NOMO-1 (cell line): ENCODE measurements around the gene AIF1.
"Not testable (repeated sequence)": the region's sequence is repeated elsewhere in the genome, so short reads cannot be mapped to it uniquely, and the experiment has no call there.

Source experiments
- DNase-seq, 2 experiments: peaks; one replicate each; lab custom pipeline; 2025; ENCODE audit not compliant: unreplicated experiment in 2 of 2; lab: John Stamatoyannopoulos, UW

AIF1 gene

GRCh38 chr6:31580438-31580740, 34.6 kb upstream of the AIF1 start:
- DNase-seq, result no peak

- peak; percentile 76 to 92 for DNase-seq
Measured at GRCh38 chr6:31580807-31581433, 34.1 kb upstream of the AIF1 start.

- DNase-seq, result no peak
Measured at GRCh38 chr6:31581434-31582229, 33.4 kb upstream of the AIF1 start.

- DNase-seq, result no peak
Measured at GRCh38 chr6:31582230-31582643, 32.8 kb upstream of the AIF1 start, which contains the start of gene LTB. TSS of gene LTB (minus strand) at chr6:31582424. CDS start at chr6:31582417, 7 bp downstream.

- peak; percentile 59 to 62 for DNase-seq
Measured at GRCh38 chr6:31585491-31585890, 29.5 kb upstream of the AIF1 start.

GRCh38 chr6:31586008-31586407, 29.0 kb upstream of the AIF1 start, which contains the start of gene LST1:
TSS of gene LST1 (plus strand) at chr6:31586277. CDS start at chr6:31587300, 1,023 bp downstream.
- peak; percentile 86 to 88 for DNase-seq

- DNase-seq, result peak; percentile 88 to 90
Measured at GRCh38 chr6:31586599-31587281, 28.3 kb upstream of the AIF1 start.

GRCh38 chr6:31587791-31588777, 26.9 kb upstream of the AIF1 start:
- DNase-seq, result no peak

GRCh38 chr6:31588871-31589650, 26.0 kb upstream of the AIF1 start:
- DNase-seq, result no peak

- DNase-seq, result not testable (repeated sequence)
Measured at GRCh38 chr6:31590691-31591090, 24.3 kb upstream of the AIF1 start.

- no peak for DNase-seq
Measured at GRCh38 chr6:31592396-31592771, 22.6 kb upstream of the AIF1 start.

- DNase-seq, result peak; percentile 70 to 80
Measured at GRCh38 chr6:31597006-31597405, 18.0 kb upstream of the AIF1 start.

GRCh38 chr6:31607317-31607716, 7.7 kb upstream of the AIF1 start:
- no peak for DNase-seq

GRCh38 chr6:31609519-31610406, 5.3 kb upstream of the AIF1 start:
- no peak for DNase-seq

GRCh38 chr6:31610968-31611367, 4.1 kb upstream of the AIF1 start:
- no peak for DNase-seq

GRCh38 chr6:31614075-31614619, 887 bp upstream of the AIF1 start:
- DNase-seq, result peak; percentile 47 to 67

GRCh38 chr6:31615748-31616147, 714 bp downstream of the AIF1 start:
- DNase-seq, result peak; percentile 91 to 92

- no peak for DNase-seq
Measured at GRCh38 chr6:31617010-31617409, 2.0 kb downstream of the AIF1 start.
